HepG2 (cell line): Measurements from ENCODE around the gene ITPR1. TPM values are rescaled to one million over a fixed set of nuclear protein-coding genes. Genes with fewer than 3 reads are reported as not detected.

ENCODE experiments used
- ATAC-seq: fragments of 200-7000 bp; cut with Tn5 transposase; 3 replicates; pipeline ENCODE4 v1.9.1; 2020; ENCODE audit warnings: mild to moderate bottlenecking, moderate library complexity
- BruUV-seq: library from RNA; stranded (reverse); fragments of 400-500 nt; replicated peaks from 2 replicates; lab custom pipeline; 2021; lab: Mats Ljungman, UMichigan
- CTCF ChIA-PET: fragments of 300-600 bp; formaldehyde crosslinking; extraction: SDS; loops from one replicate; lab custom pipeline; 2021; ENCODE audit warnings: low total read pairs, inconsistent platforms, low intra/inter-chr PET ratio; lab: Yijun Ruan, JAX
- POLR2A ChIA-PET: fragments of 350-600 bp; sonication (Branson Sonifier 250); formaldehyde crosslinking; loops from one replicate; lab custom pipeline; 2020; ENCODE audit warnings: antibody characterized with exemption, inconsistent platforms; lab: Yijun Ruan, JAX
- DNase-seq: peaks from one replicate; pipeline ENCODE4 v3.0.0-alpha.2; 2015; ENCODE audit warnings: low spot score
- FAIRE-seq: peaks from 3 replicates; lab custom pipeline; 2011; peaks lifted over from hg19 to GRCh38; lab: Jason Lieb, UNC
- H2AFZ ChIP-seq: one replicate; pipeline ENCODE4 v1.6.1; 2011; ENCODE audit warnings: low read length, inconsistent platforms
- H3K27ac ChIP-seq: fragments of 300-600 bp; 3 replicates; pipeline ENCODE4 v1.8.0; 2011; ENCODE audit warnings: mixed run types, mild to moderate bottlenecking, mixed read lengths, low read length, inconsistent platforms; ENCODE audit not compliant: insufficient read depth; ENCODE audit errors: extremely low read length
- H3K27me3 ChIP-seq, 2 experiments: fragments of 200-600 bp in 1 of 2; 2 replicates in 1 of 2; 3 replicates in 1 of 2; pipeline versions ENCODE4 v1.6.0 to v1.8.0; 2011; ENCODE audit warnings: low read length in 2 of 2, mild to moderate bottlenecking in 2 of 2, moderate library complexity in 2 of 2, inconsistent platforms in 1 of 2; ENCODE audit not compliant: insufficient read depth in 2 of 2, control insufficient read depth in 1 of 2
- H3K36me3 ChIP-seq, 2 experiments: fragments of 200-600 bp in 1 of 2; replicated peaks in 1 of 2; 2 replicates in 1 of 2; 3 replicates in 1 of 2; pipeline versions ENCODE4 v1.5.1 to v1.8.0; 2011; ENCODE audit warnings: low read length in 2 of 2, inconsistent platforms in 1 of 2; ENCODE audit not compliant: insufficient read depth in 2 of 2, control insufficient read depth in 1 of 2
- H3K4me1 ChIP-seq: 2 replicates; pipeline ENCODE4 v1.5.1; 2012; ENCODE audit warnings: low read length, inconsistent platforms; ENCODE audit not compliant: insufficient read depth
- H3K4me2 ChIP-seq: 2 replicates; pipeline ENCODE4 v1.6.0; 2011; ENCODE audit warnings: low read depth, low read length, inconsistent platforms
- H3K4me3 ChIP-seq, 3 experiments: fragments of 200-600 bp in 1 of 3; sonication (generic), shearing (Covaris generic) in 1 of 3; replicated peaks in 1 of 3; 2 replicates each; pipeline ENCODE4 v1.5.1; 2011 to 2016; ENCODE audit warnings: low read length in 3 of 3, inconsistent platforms in 2 of 3, low read depth in 2 of 3, mild to moderate bottlenecking in 2 of 3, control low read depth in 1 of 3, mixed read lengths in 1 of 3; ENCODE audit not compliant: insufficient read depth in 1 of 3
- H3K79me2 ChIP-seq: one replicate; pipeline ENCODE4 v1.6.1; 2011; ENCODE audit warnings: low read length, inconsistent platforms; ENCODE audit not compliant: insufficient read depth
- H3K9ac ChIP-seq: 2 replicates; pipeline ENCODE4 v1.6.0; 2011; ENCODE audit warnings: mild to moderate bottlenecking, low read depth, low read length, inconsistent platforms; ENCODE audit not compliant: insufficient read depth
- H3K9me3 ChIP-seq: 2 replicates; pipeline ENCODE4 v1.5.1; 2012; ENCODE audit warnings: mild to moderate bottlenecking, low read length
- H4K20me1 ChIP-seq: 2 replicates; pipeline ENCODE4 v1.6.0; 2011; ENCODE audit warnings: inconsistent platforms, mild to moderate bottlenecking, low read length, moderate library complexity; ENCODE audit not compliant: insufficient read depth
- AGO1 ChIP-seq: fragments of 200-400 bp; formaldehyde crosslinking; IDR thresholded peaks from 2 replicates; pipeline ENCODE4 v1.6.1; 2017; ENCODE audit warnings: mild to moderate bottlenecking, low read depth, low read length, moderate library complexity; ENCODE audit not compliant: poor library complexity, severe bottlenecking
- ERF ChIP-seq: IDR thresholded peaks from 2 replicates; pipeline ENCODE4 v1.6.1; 2018; ENCODE audit warnings: missing biosample characterization, missing genetic modification reagents
- MEIS2 ChIP-seq: sonication (generic); formaldehyde crosslinking; IDR thresholded peaks from 2 replicates; pipeline ENCODE4 v1.9.0; 2021; ENCODE audit warnings: mild to moderate bottlenecking, missing genetic modification reagents
- RXRA ChIP-seq: sonication (generic); formaldehyde crosslinking; IDR thresholded peaks from 2 replicates; pipeline ENCODE4 v1.5.1; 2020; ENCODE audit warnings: missing genetic modification reagents
- ZNF879 ChIP-seq: sonication (generic); formaldehyde crosslinking; IDR thresholded peaks from 2 replicates; pipeline ENCODE4 v1.8.1; 2023; ENCODE audit warnings: missing genetic modification reagents
- WGBS: methylation state at CpG from one replicate; pipeline ENCODE4 v1.1.6; 2017; ENCODE audit warnings: low lambda C conversion rate; 5-methylcytosine and 5-hydroxymethylcytosine counted together
- in situ Hi-C: cut with HindIII; loops from 2 replicates; pipeline ENCODE4 v1.10.0; 2017; ENCODE audit warnings: low pct_unique_long_range_greater_than_20kb; ENCODE audit not compliant: extremely low pct_ligation_motif_present
- intact Hi-C: fragments of 100-400 bp; cut with micrococcal nuclease; formaldehyde crosslinking; loops from one replicate; pipeline ENCODE4 v1.10.0; 2022; ENCODE audit not compliant: unreplicated experiment
- polyA plus RNA-seq, 8 experiments: library from polyadenylated mRNA; depleted of rRNA in 3 of 8; stranded (reverse) in 7 of 8; unstranded in 1 of 8; fragments of >200 nt; fragmentation: Illumina TruSeq in 4 of 8; extraction: Trizol in 4 of 8; gene quantifications; 2 replicates each; pipeline versions ENCODE4 v1.2.1 to v1.2.3, GENCODE V29; 2011 to 2016; ENCODE audit warnings: low read depth in 4 of 8, missing spikeins in 1 of 8, mixed read lengths in 1 of 8; ENCODE audit not compliant: insufficient read depth in 1 of 8
- total RNA-seq, 5 experiments: library from RNA; depleted of rRNA; stranded (reverse); fragments of >200 nt; fragmentation: Illumina TruSeq; extraction: Trizol; gene quantifications; 2 replicates each; pipeline ENCODE4 v1.2.3, GENCODE V29; 2016; ENCODE audit warnings: low read depth in 1 of 5
- TF ChIP-seq, protein P1 (sequence below): sonication (generic); formaldehyde crosslinking; IDR thresholded peaks from 2 replicates; pipeline ENCODE4 v1.4.0; 2020; ENCODE audit warnings: missing genetic modification reagents, borderline replicate concordance
- TF ChIP-seq, protein P2 (sequence below): sonication (generic); formaldehyde crosslinking; IDR thresholded peaks from 2 replicates; pipeline ENCODE4 v1.8.1; 2023; ENCODE audit warnings: mild to moderate bottlenecking, moderate library complexity, missing genetic modification reagents
- TF ChIP-seq, protein P3 (sequence below): IDR thresholded peaks from 2 replicates; pipeline ENCODE4 v1.6.1; 2012; ENCODE audit warnings: low read depth, low read length, improper control_type of control experiment
- TF ChIP-seq, protein P4 (sequence below): sonication (generic); formaldehyde crosslinking; IDR thresholded peaks from 2 replicates; pipeline ENCODE4 v1.5.0; 2020; ENCODE audit warnings: missing genetic modification reagents
- TF ChIP-seq, protein P5 (sequence below), 2 experiments: sonication (generic) in 1 of 2; formaldehyde crosslinking in 1 of 2; IDR thresholded peaks; 2 replicates each; pipeline versions ENCODE4 v1.6.1 to v1.9.0; 2014 to 2022; ENCODE audit warnings: antibody characterized with exemption in 1 of 2, borderline replicate concordance in 1 of 2, inconsistent platforms in 1 of 2, low read depth in 1 of 2, missing genetic modification reagents in 1 of 2

ITPR1 gene
- total and polyA plus RNA-seq, 2 of the 13 experiments (the other 11 are each of a cell fraction or from before 2014, with no cell fraction given): 10.0 to 11.4 TPM

DNA sequence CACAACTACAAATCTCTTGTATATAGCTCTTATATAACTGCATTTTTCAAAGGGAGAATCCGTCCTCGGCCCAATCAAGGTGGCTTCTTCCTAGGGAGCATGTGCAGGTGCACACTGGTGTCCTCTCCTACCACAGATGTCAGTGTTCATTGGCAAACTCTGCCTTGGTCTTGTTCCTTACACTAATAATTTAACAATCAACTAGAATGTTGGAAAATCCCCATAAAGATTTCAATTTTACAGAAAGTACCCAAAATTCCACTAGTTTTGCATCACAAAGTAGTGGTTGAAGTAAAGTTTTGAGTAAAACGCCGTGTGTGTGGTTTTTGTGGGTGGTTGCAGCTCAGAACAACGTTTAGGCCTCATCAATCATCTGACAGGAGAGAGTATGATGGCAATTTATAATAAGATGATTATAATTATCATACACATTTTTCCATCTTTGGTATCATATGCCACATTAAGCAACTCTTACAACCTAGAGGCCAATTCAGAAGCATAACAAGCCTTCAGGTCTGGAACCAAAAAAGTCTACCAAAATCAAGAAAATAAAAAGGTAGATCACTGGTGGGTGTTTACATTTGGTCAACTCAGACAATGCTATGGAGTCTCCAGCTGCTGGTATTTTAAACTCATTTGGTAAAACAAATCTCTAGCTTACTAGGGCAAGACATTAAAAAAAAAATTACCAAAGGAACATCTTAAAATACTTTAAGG lies 357.2 kb downstream of the ITPR1 start:
- no peaks in the 10 kb centered on the region for H4K20me1 ChIP-seq
- in situ Hi-C loops (no loop called here), intact Hi-C loops (no loop called here)
- ChIA-PET CTCF (no interaction called here), POLR2A (no interaction called here)
- no TSS peak for BruUV-seq
- H3K4me3 ChIP-seq: no peak overlapping the region
- H3K4me2 ChIP-seq: no peak overlapping the region
- no peak overlapping the region for H2AFZ ChIP-seq
- H3K4me1 ChIP-seq: no peaks in the 10 kb centered on the region
- ATAC-seq (no peak), DNase-seq (no peak), FAIRE-seq (no peak)
- H3K79me2 ChIP-seq: no peaks in the 10 kb centered on the region
- no peaks in the 10 kb centered on the region for H3K9me3 ChIP-seq
- no peak overlapping the region for H3K27ac ChIP-seq
- no peaks in the 10 kb centered on the region for H3K27me3 ChIP-seq
- no peaks in the 10 kb centered on the region for H3K36me3 ChIP-seq
- 68% methylated on average over 5 of the region's 5 CpGs for WGBS
- no peak overlapping the region for H3K9ac ChIP-seq
- TF ChIP-seq, protein P1, sequence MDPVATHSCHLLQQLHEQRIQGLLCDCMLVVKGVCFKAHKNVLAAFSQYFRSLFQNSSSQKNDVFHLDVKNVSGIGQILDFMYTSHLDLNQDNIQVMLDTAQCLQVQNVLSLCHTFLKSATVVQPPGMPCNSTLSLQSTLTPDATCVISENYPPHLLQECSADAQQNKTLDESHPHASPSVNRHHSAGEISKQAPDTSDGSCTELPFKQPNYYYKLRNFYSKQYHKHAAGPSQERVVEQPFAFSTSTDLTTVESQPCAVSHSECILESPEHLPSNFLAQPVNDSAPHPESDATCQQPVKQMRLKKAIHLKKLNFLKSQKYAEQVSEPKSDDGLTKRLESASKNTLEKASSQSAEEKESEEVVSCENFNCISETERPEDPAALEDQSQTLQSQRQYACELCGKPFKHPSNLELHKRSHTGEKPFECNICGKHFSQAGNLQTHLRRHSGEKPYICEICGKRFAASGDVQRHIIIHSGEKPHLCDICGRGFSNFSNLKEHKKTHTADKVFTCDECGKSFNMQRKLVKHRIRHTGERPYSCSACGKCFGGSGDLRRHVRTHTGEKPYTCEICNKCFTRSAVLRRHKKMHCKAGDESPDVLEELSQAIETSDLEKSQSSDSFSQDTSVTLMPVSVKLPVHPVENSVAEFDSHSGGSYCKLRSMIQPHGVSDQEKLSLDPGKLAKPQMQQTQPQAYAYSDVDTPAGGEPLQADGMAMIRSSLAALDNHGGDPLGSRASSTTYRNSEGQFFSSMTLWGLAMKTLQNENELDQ (CRISPR knock-in tag): no peak
- TF ChIP-seq, protein P2, sequence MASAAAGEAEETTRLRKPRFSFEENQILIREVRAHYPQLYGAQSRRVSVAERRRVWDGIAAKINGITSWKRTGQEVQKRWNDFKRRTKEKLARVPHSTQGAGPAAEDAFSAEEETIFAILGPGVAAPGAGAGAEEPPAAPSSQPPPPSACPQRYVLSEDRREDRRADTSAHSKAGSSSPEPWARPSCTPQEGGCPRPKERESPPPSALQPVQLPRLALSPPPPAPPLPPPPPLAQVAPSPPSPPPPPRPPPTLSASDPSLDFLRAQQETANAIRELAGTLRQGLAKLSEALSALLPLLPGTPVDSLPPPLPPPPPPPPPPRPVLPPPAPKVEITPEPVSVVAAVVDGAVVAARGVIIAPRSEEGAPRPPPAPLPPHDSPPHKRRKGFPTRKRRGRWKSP: no peak
- TF ChIP-seq AGO1 (no peak), MEIS2 (CRISPR knock-in tag) (no peak), ZNF879 (CRISPR knock-in tag) (no peak), RXRA (CRISPR knock-in tag) (no peak), ERF (CRISPR knock-in tag) (no peak)
- TF ChIP-seq, protein P3, sequence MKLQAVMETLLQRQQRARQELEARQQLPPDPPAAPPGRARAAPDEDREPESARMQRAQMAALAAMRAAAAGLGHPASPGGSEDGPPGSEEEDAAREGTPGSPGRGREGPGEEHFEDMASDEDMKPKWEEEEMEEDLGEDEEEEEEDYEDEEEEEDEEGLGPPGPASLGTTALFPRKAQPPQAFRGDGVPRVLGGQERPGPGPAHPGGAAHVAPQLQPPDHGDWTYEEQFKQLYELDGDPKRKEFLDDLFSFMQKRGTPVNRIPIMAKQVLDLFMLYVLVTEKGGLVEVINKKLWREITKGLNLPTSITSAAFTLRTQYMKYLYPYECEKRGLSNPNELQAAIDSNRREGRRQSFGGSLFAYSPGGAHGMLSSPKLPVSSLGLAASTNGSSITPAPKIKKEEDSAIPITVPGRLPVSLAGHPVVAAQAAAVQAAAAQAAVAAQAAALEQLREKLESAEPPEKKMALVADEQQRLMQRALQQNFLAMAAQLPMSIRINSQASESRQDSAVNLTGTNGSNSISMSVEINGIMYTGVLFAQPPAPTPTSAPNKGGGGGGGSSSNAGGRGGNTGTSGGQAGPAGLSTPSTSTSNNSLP: no peak
- TF ChIP-seq, protein P4, sequence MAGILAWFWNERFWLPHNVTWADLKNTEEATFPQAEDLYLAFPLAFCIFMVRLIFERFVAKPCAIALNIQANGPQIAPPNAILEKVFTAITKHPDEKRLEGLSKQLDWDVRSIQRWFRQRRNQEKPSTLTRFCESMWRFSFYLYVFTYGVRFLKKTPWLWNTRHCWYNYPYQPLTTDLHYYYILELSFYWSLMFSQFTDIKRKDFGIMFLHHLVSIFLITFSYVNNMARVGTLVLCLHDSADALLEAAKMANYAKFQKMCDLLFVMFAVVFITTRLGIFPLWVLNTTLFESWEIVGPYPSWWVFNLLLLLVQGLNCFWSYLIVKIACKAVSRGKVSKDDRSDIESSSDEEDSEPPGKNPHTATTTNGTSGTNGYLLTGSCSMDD (CRISPR knock-in tag): no peak
- TF ChIP-seq, protein P5, sequence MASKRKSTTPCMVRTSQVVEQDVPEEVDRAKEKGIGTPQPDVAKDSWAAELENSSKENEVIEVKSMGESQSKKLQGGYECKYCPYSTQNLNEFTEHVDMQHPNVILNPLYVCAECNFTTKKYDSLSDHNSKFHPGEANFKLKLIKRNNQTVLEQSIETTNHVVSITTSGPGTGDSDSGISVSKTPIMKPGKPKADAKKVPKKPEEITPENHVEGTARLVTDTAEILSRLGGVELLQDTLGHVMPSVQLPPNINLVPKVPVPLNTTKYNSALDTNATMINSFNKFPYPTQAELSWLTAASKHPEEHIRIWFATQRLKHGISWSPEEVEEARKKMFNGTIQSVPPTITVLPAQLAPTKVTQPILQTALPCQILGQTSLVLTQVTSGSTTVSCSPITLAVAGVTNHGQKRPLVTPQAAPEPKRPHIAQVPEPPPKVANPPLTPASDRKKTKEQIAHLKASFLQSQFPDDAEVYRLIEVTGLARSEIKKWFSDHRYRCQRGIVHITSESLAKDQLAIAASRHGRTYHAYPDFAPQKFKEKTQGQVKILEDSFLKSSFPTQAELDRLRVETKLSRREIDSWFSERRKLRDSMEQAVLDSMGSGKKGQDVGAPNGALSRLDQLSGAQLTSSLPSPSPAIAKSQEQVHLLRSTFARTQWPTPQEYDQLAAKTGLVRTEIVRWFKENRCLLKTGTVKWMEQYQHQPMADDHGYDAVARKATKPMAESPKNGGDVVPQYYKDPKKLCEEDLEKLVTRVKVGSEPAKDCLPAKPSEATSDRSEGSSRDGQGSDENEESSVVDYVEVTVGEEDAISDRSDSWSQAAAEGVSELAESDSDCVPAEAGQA (IDR thresholded peaks at IDR 0.05; ENCODE audit: low read depth): no peak
- TF ChIP-seq, protein P5 (CRISPR knock-in tag; IDR thresholded peaks at IDR 0.05; ENCODE audit: borderline replicate concordance): no peak
